Neural progenitor cell (in vitro differentiated cells): ENCODE measurements around the gene PITRM1.

Source experiments
- EZH2 ChIP-seq: fragments of 200-600 bp; sonication (generic); IDR thresholded peaks from 2 replicates; pipeline ENCODE4 v1.6.1; 2017; ENCODE audit warnings: antibody characterized with exemption, mild to moderate bottlenecking, moderate library complexity
- EZH2phosphoT487 ChIP-seq: fragments of 200-600 bp; sonication (generic); IDR thresholded peaks from 2 replicates; pipeline ENCODE4 v1.6.1; 2017; ENCODE audit warnings: antibody characterized with exemption
- TF ChIP-seq, protein P1 (sequence below): fragments of 200-600 bp; sonication (generic); IDR thresholded peaks from 2 replicates; pipeline ENCODE4 v1.5.1; 2017; ENCODE audit warnings: antibody characterized with exemption, mild to moderate bottlenecking

DNA sequence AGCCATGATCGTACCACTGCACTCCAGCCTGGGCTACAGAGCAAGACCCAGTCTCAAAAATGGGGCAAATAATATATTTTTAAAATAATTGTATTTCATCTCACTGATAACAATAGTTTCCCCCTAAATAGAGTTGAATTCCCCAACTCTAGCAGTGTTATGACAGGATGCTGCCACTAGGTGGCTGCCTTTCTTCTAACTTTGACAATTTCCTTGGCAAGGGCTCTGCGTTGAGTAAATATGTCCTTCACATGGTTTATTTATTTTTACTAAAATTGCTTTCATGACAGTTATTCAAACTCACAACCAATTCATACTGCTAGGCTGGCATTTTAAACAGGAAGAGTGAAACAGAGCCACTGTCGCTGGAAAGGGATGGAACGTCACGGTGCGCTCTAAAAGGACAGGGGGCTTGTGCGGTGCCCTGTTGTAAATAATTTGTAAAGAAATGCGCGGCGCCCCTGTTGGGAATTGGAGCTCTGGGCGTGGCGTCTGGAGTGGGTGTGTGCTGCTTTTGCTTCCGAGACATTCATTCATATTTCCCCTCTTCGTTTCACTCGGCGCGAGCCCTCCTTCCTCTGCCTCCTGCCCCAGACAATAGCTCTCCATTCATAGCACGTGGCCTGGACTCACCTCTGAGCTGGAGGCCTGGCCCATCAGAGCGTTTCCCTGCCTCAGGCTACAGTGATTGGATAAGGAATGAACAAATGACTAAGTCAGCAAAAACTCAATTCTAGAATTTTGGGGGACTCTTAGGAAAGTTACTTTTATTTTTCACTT, 20.5 kb upstream of the PITRM1 start:
- TF ChIP-seq, protein P1, sequence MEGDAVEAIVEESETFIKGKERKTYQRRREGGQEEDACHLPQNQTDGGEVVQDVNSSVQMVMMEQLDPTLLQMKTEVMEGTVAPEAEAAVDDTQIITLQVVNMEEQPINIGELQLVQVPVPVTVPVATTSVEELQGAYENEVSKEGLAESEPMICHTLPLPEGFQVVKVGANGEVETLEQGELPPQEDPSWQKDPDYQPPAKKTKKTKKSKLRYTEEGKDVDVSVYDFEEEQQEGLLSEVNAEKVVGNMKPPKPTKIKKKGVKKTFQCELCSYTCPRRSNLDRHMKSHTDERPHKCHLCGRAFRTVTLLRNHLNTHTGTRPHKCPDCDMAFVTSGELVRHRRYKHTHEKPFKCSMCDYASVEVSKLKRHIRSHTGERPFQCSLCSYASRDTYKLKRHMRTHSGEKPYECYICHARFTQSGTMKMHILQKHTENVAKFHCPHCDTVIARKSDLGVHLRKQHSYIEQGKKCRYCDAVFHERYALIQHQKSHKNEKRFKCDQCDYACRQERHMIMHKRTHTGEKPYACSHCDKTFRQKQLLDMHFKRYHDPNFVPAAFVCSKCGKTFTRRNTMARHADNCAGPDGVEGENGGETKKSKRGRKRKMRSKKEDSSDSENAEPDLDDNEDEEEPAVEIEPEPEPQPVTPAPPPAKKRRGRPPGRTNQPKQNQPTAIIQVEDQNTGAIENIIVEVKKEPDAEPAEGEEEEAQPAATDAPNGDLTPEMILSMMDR = peak; percentile 85
- TF ChIP-seq EZH2 (no peak), EZH2phosphoT487 (no peak)
